Natural killer cell (primary cell): Measurements from ENCODE around the gene CRYBG1. TPM values are rescaled to one million over a fixed set of nuclear protein-coding genes. Genes with fewer than 3 reads are reported as not detected.
"Not testable (repeated sequence)": the region's sequence is repeated elsewhere in the genome, so short reads cannot be mapped to it uniquely, and the experiment has no call there.

ENCODE experiments used
- ATAC-seq, 3 donors: fragments of 150-1000 bp in 2 of 3; fragments of 200-7000 bp in 1 of 3; cut with Tn5 transposase; 1 replicate in 1 of 3; 2 replicates in 2 of 3; pipeline ENCODE4 v1.10.0; 2021; ENCODE audit warnings: mild to moderate bottlenecking in 2 of 3, moderate library complexity in 2 of 3
- DNase-seq, 2 donors: peaks; one replicate each; pipeline versions ENCODE4 v3.0.0 to v3.0.0-alpha.2; 2013 to 2021; ENCODE audit warnings: mixed read lengths in 1 of 2
- H3K27ac ChIP-seq: one replicate; pipeline ENCODE4 v1.5.1; 2013; ENCODE audit warnings: mild to moderate bottlenecking, low read length
- H3K27me3 ChIP-seq: one replicate; pipeline ENCODE4 v1.6.1; 2013; ENCODE audit warnings: low read length; ENCODE audit not compliant: control insufficient read depth, insufficient read depth
- H3K36me3 ChIP-seq: one replicate; pipeline ENCODE4 v1.6.1; 2013; ENCODE audit warnings: low read length; ENCODE audit not compliant: control insufficient read depth, insufficient read depth
- H3K4me1 ChIP-seq: one replicate; pipeline ENCODE4 v1.6.1; 2013; ENCODE audit warnings: low read length; ENCODE audit not compliant: control insufficient read depth, insufficient read depth
- H3K4me3 ChIP-seq: one replicate; pipeline ENCODE4 v1.5.1; 2013; ENCODE audit warnings: low read length
- H3K9me3 ChIP-seq: one replicate; pipeline ENCODE4 v1.6.1; 2013; ENCODE audit warnings: low read length; ENCODE audit not compliant: control insufficient read depth, insufficient read depth
- H3K27ac Mint-ChIP-seq, 2 donors: one replicate each; pipeline ENCODE4 v1.8.0; 2022; ENCODE audit warnings: mild to moderate bottlenecking in 2 of 2, mixed read lengths in 2 of 2, moderate library complexity in 1 of 2
- H3K27me3 Mint-ChIP-seq, 2 donors: one replicate each; pipeline ENCODE4 v1.8.0; 2022; ENCODE audit warnings: low read depth in 2 of 2, mixed read lengths in 2 of 2
- H3K36me3 Mint-ChIP-seq: one replicate; pipeline ENCODE4 v1.8.0; 2022; ENCODE audit warnings: mixed read lengths
- H3K4me1 Mint-ChIP-seq, 2 donors: one replicate each; pipeline ENCODE4 v1.8.0; 2022; ENCODE audit warnings: mixed read lengths in 2 of 2
- H3K4me3 Mint-ChIP-seq: one replicate; pipeline ENCODE4 v1.8.0; 2022; ENCODE audit warnings: mild to moderate bottlenecking, moderate library complexity, mixed read lengths
- H3K9me3 Mint-ChIP-seq, 2 donors: one replicate each; pipeline ENCODE4 v1.8.0; 2022; ENCODE audit warnings: mixed read lengths in 2 of 2
- CTCF ChIP-seq: fragments of 200-600 bp; IDR thresholded peaks from one replicate; pipeline ENCODE4 v1.8.0; 2022; ENCODE audit warnings: antibody characterized with exemption
- WGBS: methylation state at CpG from one replicate; pipeline ENCODE4 v1.1.7; 2013; ENCODE audit warnings: missing lambda C conversion rate; ENCODE audit not compliant: insufficient coverage; 5-methylcytosine and 5-hydroxymethylcytosine counted together
- intact Hi-C: fragments of 100-400 bp; cut with micrococcal nuclease; formaldehyde crosslinking; loops from one replicate; pipeline ENCODE4 v1.14.2; 2022
- total RNA-seq, 4 donors: library from RNA; stranded (reverse); fragments of 120-200 nt in 1 of 4; gene quantifications; one replicate each; pipeline versions ENCODE4 v1.2.3 to v1.2.4, GENCODE V29; 2013 to 2022

The CRYBG1 gene
- total RNA-seq, 3 donors from 2014 or later (not counting 1 experiment from before 2014, with no cell fraction given) = 16.3 to 21.8 (median 17.5) TPM

- Mint-ChIP-seq H3K27ac (peak overlapping the region; percentile 73 to 95), H3K27me3 (peaks cover 15 to 18% of the 10 kb centered on the region in 2 donors), H3K9me3 (no peaks in the 10 kb centered on the region), H3K4me3 (peak overlapping the region; percentile 88), H3K36me3 (no peaks in the 10 kb centered on the region), H3K4me1 (peaks cover 54 to 62% of the 10 kb centered on the region in 2 donors)
- no peak for ATAC-seq
- Histone ChIP-seq H3K27me3 (peaks cover 5% of the 10 kb centered on the region), H3K4me3 (peak overlapping the region; percentile 91), H3K36me3 (no peaks in the 10 kb centered on the region), H3K9me3 (no peaks in the 10 kb centered on the region), H3K4me1 (peaks cover 53% of the 10 kb centered on the region), H3K27ac (peak overlapping the region; percentile 93)
- TF ChIP-seq CTCF = no peak
- intact Hi-C loops = loop anchor here (5.0 kb wide), 1 partner anchor 187 kb away; the partner anchor contains the start of gene ATG5
- peak in 1 of 2 donors; percentile 47 for DNase-seq
- WGBS = 28% methylated on average over 2 of the region's 3 CpGs
Observed at GRCh38 chr6:106513808-106514582, 153.5 kb downstream of the CRYBG1 start.

DNA sequence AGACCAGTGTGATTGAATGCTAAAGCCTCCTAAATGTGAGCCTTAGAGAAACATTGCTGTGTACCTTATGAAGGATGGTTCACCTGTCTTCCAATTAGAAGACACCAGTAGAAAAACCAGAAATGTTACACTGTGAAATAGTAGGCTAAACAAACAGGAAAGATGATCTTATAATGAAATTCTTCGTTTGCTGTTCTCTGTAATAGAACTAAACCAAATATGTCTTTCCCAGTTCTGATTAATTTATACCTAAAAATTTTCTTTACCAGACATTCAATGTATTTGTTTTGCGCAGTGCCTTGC is 154.0 kb downstream of the CRYBG1 start:
- peaks cover 60 to 66% of the 10 kb centered on the region in 2 donors for H3K4me1 Mint-ChIP-seq
- ATAC-seq = no peak
- no peak overlapping the region for H3K4me3 ChIP-seq

DNA sequence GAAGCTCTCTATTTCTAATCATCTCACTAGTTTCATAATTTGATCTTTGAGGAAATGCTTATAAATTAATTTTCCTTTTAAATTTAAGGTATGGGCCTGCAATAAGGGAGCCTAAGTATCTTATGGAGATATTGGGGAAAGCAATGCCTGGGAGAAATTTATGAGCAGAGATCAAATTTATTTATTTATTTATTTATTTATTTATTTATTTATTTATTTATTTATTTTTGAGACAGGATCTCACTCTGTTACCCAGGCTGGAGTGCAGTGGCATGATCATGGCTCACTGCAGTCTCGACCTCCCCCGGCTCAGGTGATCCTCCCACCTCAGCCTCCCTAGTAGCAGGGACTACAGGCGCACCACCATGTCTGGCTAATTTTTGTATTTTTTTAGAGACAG is 155.1 kb downstream of the CRYBG1 start:
- H3K27ac Mint-ChIP-seq, H3K4me3 ChIP-seq, H3K9me3 Mint-ChIP-seq, H3K27ac ChIP-seq, H3K27me3 ChIP-seq, H3K27me3 Mint-ChIP-seq, H3K9me3 ChIP-seq, H3K36me3 ChIP-seq, intact Hi-C loops, ATAC-seq, H3K36me3 Mint-ChIP-seq: not testable (repeated sequence)
- Mint-ChIP-seq H3K4me1 (peaks cover 60 to 66% of the 10 kb centered on the region in 2 donors), H3K4me3 (peak overlapping the region; percentile 50)
- peaks cover 56% of the 10 kb centered on the region for H3K4me1 ChIP-seq
- WGBS = 100% methylated on average over 3 of the region's 3 CpGs
- peak in 1 of 2 donors; percentile 1 for DNase-seq

More for the DNA sequence above, 154.0 kb downstream of the CRYBG1 start:
- Histone ChIP-seq H3K27me3 (peaks cover 5% of the 10 kb centered on the region), H3K4me1 (peaks cover 56% of the 10 kb centered on the region), H3K9me3 (no peaks in the 10 kb centered on the region), H3K27ac (peak overlapping the region; percentile 93), H3K36me3 (no peaks in the 10 kb centered on the region)
- H3K9me3 Mint-ChIP-seq = no peaks in the 10 kb centered on the region
- intact Hi-C loops = loop anchor here (5.0 kb wide), 1 partner anchor 187 kb away; the partner anchor contains the start of gene ATG5
- peak overlapping the region; percentile 88 for H3K4me3 Mint-ChIP-seq
- 50% methylated on average over 1 of the region's 2 CpGs for WGBS
- H3K36me3 Mint-ChIP-seq = no peaks in the 10 kb centered on the region
- no peak for TF ChIP-seq CTCF
- H3K27ac Mint-ChIP-seq = peak overlapping the region; percentile 73 to 95
- DNase-seq = no peak
- peaks cover 12 to 15% of the 10 kb centered on the region in 2 donors for H3K27me3 Mint-ChIP-seq

- no peak overlapping the region for H3K27ac ChIP-seq
- no peak overlapping the region for H3K4me3 ChIP-seq
- H3K27ac Mint-ChIP-seq = peak overlapping the region in 1 of 2 donors; percentile 46
- WGBS = 0% methylated on average over 1 of the region's 4 CpGs
- peaks cover 50% of the 10 kb centered on the region for H3K4me1 ChIP-seq
- peak overlapping the region; percentile 1 for H3K4me3 Mint-ChIP-seq
- DNase-seq (peak in 1 of 2 donors; percentile 45), ATAC-seq (no peak)
- H3K36me3 ChIP-seq = no peaks in the 10 kb centered on the region
- H3K9me3 ChIP-seq = no peaks in the 10 kb centered on the region
- H3K36me3 Mint-ChIP-seq = no peaks in the 10 kb centered on the region
- peaks cover 60 to 66% of the 10 kb centered on the region in 2 donors for H3K4me1 Mint-ChIP-seq
- TF ChIP-seq CTCF = no peak
- H3K27me3 ChIP-seq = no peaks in the 10 kb centered on the region
- no peaks in the 10 kb centered on the region for H3K27me3 Mint-ChIP-seq
- intact Hi-C loops = no loop called here
- no peaks in the 10 kb centered on the region for H3K9me3 Mint-ChIP-seq
Observed at GRCh38 chr6:106516616-106517015, 156.1 kb downstream of the CRYBG1 start.
